Natural killer cell treated with Interleukin-12 subunit alpha and Interleukin-12 subunit beta and Interleukin-15 and Interleukin-18, amount 100 ng/mL, for 72 hours (primary cell): Measurements from ENCODE around the gene JARID2. TPM values are rescaled to one million over a fixed set of nuclear protein-coding genes. Genes with fewer than 3 reads are reported as not detected.
"Not testable (repeated sequence)": the region's sequence is repeated elsewhere in the genome, so short reads cannot be mapped to it uniquely, and the experiment has no call there.

Experiments used
- ATAC-seq, 2 donors: fragments of 150-1000 bp; cut with Tn5 transposase in 1 of 2; sonication (Bioruptor Pico), chemical (Tn5 transposase) in 1 of 2; 2 replicates each; pipeline ENCODE4 v1.10.0; 2021
- DNase-seq: peaks from one replicate; pipeline ENCODE4 v3.0.0; 2022; ENCODE audit warnings: low spot score
- H3K27ac Mint-ChIP-seq, 2 donors: 1 replicate in 1 of 2; 2 replicates in 1 of 2; pipeline ENCODE4 v1.8.0; 2022; ENCODE audit warnings: mixed read lengths in 2 of 2, mild to moderate bottlenecking in 1 of 2, moderate library complexity in 1 of 2
- H3K27me3 Mint-ChIP-seq, 2 donors: 1 replicate in 1 of 2; 2 replicates in 1 of 2; pipeline ENCODE4 v1.8.0; 2022; ENCODE audit warnings: mixed read lengths in 2 of 2
- H3K36me3 Mint-ChIP-seq: one replicate; pipeline ENCODE4 v1.8.0; 2022; ENCODE audit warnings: mixed read lengths
- H3K4me1 Mint-ChIP-seq, 2 donors: 1 replicate in 1 of 2; 2 replicates in 1 of 2; pipeline ENCODE4 v1.8.0; 2022; ENCODE audit warnings: low read depth in 2 of 2, mixed read lengths in 2 of 2, mild to moderate bottlenecking in 1 of 2
- H3K4me3 Mint-ChIP-seq: one replicate; pipeline ENCODE4 v1.8.0; 2022; ENCODE audit warnings: mixed read lengths
- H3K9me3 Mint-ChIP-seq: 2 replicates; pipeline ENCODE4 v1.8.0; 2022; ENCODE audit warnings: mixed read lengths
- total RNA-seq, 2 donors: library from RNA; stranded (reverse); gene quantifications; one replicate each; pipeline ENCODE4 v1.2.3, GENCODE V29; 2022

The JARID2 gene
- total RNA-seq, 2 donors from 2014 or later, result 28.6 to 34.9 TPM

DNA sequence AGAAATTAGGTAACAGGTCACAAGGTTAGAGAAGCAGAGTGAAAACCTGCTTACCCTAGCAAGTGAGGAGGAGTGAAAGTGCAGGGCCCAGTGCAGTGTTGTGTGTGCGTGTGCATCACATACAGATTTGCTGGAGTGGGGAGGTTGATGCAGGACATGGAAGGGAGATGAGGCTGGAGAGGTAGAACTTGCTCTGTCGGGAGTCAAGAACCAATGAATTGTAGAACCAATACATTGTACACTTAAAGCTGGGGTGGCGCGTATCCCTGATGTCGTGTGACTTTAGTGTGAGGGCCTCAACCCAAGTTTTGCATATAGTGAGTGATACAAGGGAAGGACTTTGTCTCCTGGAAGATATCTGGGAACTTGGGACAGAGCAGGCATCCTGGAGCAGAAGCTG is 48.6 kb downstream of the JARID2 start:
- no peaks in the 10 kb centered on the region for H3K36me3 Mint-ChIP-seq
- H3K27ac Mint-ChIP-seq, result peak overlapping the region; percentile 42 to 73
- no peaks in the 10 kb centered on the region for H3K27me3 Mint-ChIP-seq
- no peak for ATAC-seq
- no peak for DNase-seq
- peaks cover 65 to 73% of the 10 kb centered on the region in 2 donors for H3K4me1 Mint-ChIP-seq
- no peak overlapping the region for H3K4me3 Mint-ChIP-seq
- no peaks in the 10 kb centered on the region for H3K9me3 Mint-ChIP-seq

DNA sequence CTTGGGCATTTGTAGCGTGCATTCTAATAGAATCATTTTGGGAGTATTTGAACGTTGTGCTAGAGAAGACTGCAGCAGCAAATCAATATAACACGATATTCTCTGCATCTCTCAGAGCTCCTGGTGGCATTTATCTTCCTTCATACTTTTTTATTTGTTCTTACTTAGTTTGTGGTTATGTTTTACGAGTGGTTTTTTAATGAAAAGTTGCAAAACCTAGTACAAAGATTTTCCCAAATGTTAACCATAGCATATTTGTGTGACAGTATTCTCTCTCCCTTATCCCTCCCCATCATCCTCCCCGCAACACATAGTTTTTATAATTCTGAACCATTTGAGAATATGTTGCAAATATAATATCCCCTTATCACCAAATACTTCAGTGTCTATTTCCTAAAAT is 50.4 kb downstream of the JARID2 start:
- Mint-ChIP-seq H3K27me3 (no peaks in the 10 kb centered on the region), H3K27ac (peak overlapping the region; percentile 91 to 95), H3K4me3 (peak overlapping the region; percentile 80), H3K4me1 (peaks cover 72 to 78% of the 10 kb centered on the region in 2 donors), H3K36me3 (no peaks in the 10 kb centered on the region), H3K9me3 (no peaks in the 10 kb centered on the region)
- DNase-seq (no peak), ATAC-seq (no peak)

DNA sequence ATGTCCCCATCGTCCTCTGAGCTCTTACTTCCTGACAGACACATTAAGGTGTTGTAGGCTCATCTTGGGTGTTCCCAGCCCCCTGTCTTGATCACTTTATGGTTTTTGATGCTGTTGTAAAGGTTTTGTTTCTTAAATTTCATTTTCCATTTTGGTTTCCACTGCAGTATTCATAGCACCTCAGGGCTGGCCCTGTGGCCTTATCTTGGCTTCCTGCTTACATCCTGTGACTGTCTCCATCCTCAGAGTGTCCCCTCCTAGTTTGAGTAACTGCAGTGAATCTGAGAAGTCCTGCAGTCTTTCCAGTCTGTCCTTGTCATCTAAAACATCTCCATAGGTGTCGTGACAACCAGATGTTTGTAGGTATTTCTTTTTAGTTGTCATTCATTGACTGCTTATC is 50.9 kb downstream of the JARID2 start:
- Mint-ChIP-seq H3K27ac (peak overlapping the region; percentile 91 to 95), H3K4me1 (peaks cover 72 to 78% of the 10 kb centered on the region in 2 donors), H3K4me3 (peak overlapping the region; percentile 80), H3K36me3 (peaks cover 4% of the 10 kb centered on the region), H3K27me3 (no peaks in the 10 kb centered on the region), H3K9me3 (no peaks in the 10 kb centered on the region)
- DNase-seq (peak; percentile 75), ATAC-seq (peak; percentile 78 to 83)

DNA sequence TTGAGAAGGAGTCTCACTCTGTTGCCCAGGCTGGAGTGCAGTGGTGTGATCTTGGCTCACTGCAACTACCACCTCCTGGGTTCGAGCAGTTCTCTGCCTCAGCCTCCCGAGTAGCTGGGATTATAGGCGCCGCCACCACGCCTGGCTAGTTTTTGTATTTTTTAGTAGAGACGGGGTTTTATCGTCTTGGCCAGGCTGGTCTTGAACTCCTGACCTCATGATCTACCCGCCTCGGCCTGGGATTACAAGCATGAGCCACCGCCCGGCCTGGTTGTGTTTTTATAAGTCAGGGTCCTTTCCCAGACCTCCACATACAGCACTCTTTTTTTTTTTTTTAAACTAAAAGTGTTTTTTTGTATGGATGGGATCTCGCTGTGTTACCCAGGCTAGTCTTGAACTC is 51.3 kb downstream of the JARID2 start:
- H3K9me3 Mint-ChIP-seq, ATAC-seq, H3K27me3 Mint-ChIP-seq, H3K36me3 Mint-ChIP-seq, DNase-seq: not testable (repeated sequence)
- H3K4me1 Mint-ChIP-seq, result peaks cover 74 to 79% of the 10 kb centered on the region in 2 donors
- peak overlapping the region; percentile 80 for H3K4me3 Mint-ChIP-seq
- peak overlapping the region; percentile 91 to 95 for H3K27ac Mint-ChIP-seq

DNA sequence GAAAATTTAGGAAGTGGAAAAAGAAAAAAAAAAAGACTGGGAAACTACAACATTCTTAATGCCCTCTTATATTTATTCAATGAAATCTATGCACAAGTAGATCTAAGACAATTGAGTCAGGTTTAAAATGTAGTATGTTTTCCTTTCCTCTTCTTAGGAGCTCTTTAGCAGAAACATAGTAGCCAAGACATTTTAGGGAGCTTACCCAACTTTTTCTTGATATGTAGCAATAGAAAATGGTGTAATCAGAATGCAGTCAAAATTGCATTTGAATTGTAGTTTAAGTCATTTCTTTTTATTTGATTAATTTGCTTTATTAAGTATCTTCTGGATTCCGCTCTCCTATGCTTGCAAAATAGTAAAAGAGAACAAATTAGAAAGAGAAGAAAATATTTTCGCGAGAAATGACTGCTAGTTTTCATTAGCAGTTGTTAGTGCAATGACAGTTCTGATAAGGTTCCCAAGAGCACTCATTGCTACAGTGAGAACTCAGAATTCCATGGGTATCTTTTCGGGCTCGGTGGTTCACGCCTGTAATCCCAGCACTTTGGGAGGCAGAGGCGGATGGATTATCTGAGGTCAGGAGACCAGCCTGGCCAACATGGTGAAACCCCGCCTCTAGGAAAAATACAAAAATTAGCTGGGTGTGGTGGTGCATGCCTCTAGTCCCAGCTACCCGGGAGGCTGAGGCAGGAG is 52.2 kb downstream of the JARID2 start:
- no peak for ATAC-seq
- no peak for DNase-seq
- Mint-ChIP-seq H3K36me3 (peaks cover 6% of the 10 kb centered on the region), H3K27ac (peak overlapping the region; percentile 89 to 91), H3K9me3 (no peaks in the 10 kb centered on the region), H3K4me1 (peaks cover 69 to 73% of the 10 kb centered on the region in 2 donors), H3K27me3 (no peaks in the 10 kb centered on the region), H3K4me3 (peak overlapping the region; percentile 83)

DNA sequence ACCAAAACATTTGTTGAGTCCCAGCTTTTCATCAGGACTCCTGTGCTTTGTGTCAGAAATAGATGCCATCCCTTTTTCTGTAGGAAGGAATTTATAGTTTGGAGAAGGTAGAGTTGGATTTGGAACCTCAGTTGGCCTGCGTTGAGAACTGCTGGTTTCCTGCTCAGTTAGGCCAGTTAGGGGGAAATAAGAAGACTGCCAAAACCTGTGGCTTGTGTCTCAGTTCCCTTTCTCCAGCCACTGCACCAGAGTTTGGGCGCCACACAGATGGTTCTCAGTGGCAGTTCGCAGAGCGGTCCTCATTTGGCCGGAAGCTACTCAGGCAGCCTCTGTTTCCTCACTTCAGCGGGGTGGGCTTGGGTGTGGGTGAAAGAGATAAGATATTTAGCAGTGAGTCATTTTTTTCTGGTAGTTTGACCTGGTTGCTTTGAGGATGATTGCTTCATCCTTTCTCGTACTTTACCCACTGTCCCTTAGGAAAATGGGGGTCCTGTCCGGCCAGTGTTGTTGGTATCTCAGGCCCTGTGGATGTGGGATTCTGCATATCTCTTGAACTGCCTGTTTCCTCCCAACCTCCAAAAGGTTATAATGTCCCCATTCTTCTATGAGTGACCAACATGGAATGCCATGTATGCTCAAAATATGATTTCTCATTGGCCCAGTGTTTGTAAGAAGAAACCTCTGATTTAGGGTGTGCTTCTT is 53.7 kb downstream of the JARID2 start:
- Mint-ChIP-seq H3K4me3 (peak overlapping the region; percentile 83), H3K27me3 (no peaks in the 10 kb centered on the region), H3K36me3 (peaks cover 6% of the 10 kb centered on the region), H3K9me3 (no peaks in the 10 kb centered on the region), H3K27ac (peak overlapping the region; percentile 89 to 91), H3K4me1 (peaks cover 67 to 71% of the 10 kb centered on the region in 2 donors)
- ATAC-seq, result peak; percentile 79 to 86
- DNase-seq, result peak; percentile 86

DNA sequence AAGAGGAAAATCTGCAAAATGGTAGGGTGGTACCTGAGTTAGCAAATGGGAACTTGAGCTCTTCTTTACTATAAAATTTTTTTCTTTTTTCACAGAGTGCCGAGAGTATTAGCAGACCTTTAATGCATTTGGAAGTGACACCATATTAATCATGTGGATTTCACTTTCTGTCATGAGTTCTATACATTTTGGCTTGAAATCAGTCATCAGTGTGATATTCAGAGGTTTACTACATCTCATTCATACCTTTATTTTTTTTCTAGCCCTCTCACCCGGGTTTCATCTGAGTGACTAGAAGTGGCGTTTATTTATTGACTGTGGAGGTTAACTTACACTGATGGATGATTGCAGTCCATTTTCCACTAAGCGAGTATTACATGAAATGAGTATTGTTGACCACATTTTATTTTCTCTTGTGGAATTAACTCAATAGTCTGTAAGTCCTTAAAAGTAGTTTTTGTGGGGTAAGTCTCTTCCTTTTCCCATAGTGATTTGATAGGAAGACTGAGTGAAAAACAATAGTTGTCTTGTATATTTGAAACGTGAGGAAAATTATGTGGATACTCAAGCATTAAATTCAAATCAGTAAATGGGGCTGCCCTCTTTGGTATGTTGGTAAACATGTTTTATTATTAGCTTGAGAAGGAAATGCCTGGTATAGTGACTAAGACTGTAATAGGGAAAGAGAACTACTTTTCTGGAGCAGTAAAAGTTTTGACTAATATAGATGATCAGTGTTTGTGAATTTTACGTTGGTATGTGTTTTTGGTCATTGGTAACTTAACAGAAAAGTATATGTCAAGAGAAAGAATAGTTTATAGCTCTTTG is 55.5 kb downstream of the JARID2 start:
- H3K4me3 Mint-ChIP-seq, result peak overlapping the region; percentile 83
- ATAC-seq (peak; percentile 59 to 69), DNase-seq (no peak)
- H3K9me3 Mint-ChIP-seq, result no peaks in the 10 kb centered on the region
- H3K36me3 Mint-ChIP-seq, result peaks cover 6% of the 10 kb centered on the region
- peaks cover 73 to 79% of the 10 kb centered on the region in 2 donors for H3K4me1 Mint-ChIP-seq
- H3K27ac Mint-ChIP-seq, result peak overlapping the region; percentile 89 to 91
- no peaks in the 10 kb centered on the region for H3K27me3 Mint-ChIP-seq

DNA sequence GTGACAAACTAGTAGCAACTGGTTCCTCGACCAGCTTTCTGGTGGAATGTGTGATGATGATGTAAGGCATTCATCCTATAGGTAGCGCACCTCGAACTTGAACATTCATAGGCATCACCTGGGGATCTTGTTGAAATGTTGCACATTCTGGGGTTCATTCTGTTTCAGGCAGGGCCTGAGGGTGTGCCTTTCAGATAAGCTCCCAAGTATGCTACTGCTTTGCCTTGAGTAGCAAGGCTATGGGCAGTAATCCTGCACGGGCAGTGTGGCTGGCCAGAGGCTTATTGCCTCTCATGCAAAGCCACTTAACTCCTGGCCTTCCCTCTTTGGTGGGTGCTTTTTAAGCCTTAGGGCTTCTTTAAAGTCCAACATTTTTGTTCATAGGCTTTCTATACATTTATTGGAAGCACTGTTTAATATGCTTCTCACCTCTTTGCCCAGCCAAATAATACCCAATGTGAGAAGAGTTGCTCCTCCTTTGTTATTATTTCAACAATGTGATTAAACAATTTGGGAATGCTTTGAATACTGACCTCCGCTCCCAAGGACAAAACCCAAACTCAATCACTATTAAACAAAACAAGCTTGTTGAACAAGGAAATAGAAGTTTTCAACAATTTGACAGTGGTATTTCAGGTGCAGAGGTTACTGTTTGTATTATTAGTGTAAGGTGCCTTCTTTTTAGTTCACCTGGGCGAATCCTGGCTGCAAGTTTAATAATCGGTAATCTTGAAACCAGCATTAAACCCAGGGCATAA is 57.5 kb downstream of the JARID2 start:
- Mint-ChIP-seq H3K36me3 (peaks cover 6% of the 10 kb centered on the region), H3K27ac (peak overlapping the region; percentile 89 to 98), H3K9me3 (no peaks in the 10 kb centered on the region), H3K4me3 (peak overlapping the region; percentile 43), H3K27me3 (no peaks in the 10 kb centered on the region), H3K4me1 (peaks cover 71 to 77% of the 10 kb centered on the region in 2 donors)
- no peak for DNase-seq
- no peak for ATAC-seq

DNA sequence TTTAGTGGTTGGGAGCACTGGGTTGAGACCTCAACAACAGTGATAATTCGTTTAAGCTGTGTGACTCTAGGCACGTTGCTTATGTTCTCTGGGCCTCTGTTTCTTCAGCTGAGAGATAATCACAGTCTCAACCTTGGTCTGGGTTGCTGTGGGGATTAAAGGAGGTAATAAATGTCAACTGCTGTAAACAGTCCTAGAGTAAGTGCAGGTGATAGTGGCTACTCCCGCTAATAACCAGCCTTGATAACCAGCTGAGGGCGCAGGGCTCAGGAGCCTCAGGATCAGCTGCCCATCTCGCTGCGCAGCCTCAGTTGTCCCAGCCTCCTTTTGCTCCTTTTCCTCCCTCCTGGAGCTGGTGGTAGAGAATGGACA is 58.0 kb downstream of the JARID2 start:
- H3K27ac Mint-ChIP-seq, result peak overlapping the region; percentile 89 to 98
- H3K27me3 Mint-ChIP-seq, result no peaks in the 10 kb centered on the region
- peak overlapping the region; percentile 43 for H3K4me3 Mint-ChIP-seq
- DNase-seq (no peak), ATAC-seq (no peak)
- H3K9me3 Mint-ChIP-seq, result no peaks in the 10 kb centered on the region
- H3K36me3 Mint-ChIP-seq, result peaks cover 6% of the 10 kb centered on the region
- H3K4me1 Mint-ChIP-seq, result peaks cover 73 to 79% of the 10 kb centered on the region in 2 donors

DNA sequence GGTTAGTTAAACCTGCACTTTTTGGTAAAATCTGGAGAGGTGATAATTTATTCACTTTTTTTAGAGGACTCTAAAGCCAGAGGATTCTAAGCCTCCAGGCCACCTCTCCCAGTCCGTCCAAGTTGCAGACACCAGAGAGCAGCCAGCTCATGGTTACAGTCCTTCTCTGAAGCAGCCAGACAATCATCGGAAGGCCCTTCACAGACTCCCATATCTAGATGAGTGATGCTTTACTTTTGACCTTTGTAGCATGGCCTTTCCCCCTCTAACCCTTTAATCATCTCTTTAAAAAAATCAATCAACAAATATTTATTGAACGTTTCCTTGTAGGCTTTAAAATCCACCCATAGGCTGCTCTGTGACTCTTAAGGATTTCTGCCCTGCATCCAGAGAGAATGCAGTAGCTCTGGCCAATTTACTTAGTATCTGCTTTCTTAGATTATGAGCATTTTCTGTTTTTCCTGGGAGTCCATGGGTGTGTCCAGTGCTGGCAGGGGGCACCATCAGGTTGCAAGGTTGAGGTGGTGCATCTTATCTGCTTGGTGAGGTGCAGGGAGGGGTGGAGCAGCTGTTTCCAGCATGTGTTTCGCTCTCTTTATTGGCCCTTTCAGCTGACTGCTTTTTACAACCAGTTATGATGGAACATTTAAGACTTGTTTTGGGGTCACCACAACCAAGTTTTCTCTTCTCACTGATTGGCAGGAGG is 58.6 kb downstream of the JARID2 start:
- Mint-ChIP-seq H3K4me3 (peak overlapping the region; percentile 90), H3K36me3 (peaks cover 6% of the 10 kb centered on the region), H3K27ac (peak overlapping the region; percentile 89 to 98), H3K27me3 (no peaks in the 10 kb centered on the region), H3K9me3 (no peaks in the 10 kb centered on the region), H3K4me1 (peaks cover 73 to 79% of the 10 kb centered on the region in 2 donors)
- ATAC-seq (no peak), DNase-seq (no peak)

DNA sequence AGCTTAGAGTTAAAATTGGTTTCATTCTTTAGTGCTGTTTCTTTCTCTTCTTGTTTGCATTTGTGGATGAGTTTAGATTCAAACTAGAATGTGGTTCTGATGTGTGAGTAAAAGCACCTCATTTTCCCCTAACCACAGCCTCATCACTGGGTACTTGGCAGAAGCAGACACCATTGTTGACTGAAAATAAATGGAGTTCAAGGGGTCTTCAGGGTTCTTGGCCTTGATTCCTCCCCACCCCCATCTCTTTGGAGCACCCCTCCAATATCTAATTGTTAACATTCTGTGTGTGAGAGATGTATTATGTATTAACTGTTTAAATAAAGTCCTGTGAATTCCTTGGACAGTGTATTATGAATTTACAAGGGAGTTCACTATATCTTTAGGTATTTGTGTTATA is 59.6 kb downstream of the JARID2 start:
- Mint-ChIP-seq H3K27me3 (no peaks in the 10 kb centered on the region), H3K4me3 (peak overlapping the region; percentile 90), H3K27ac (peak overlapping the region; percentile 89 to 98), H3K36me3 (peaks cover 6% of the 10 kb centered on the region), H3K4me1 (peaks cover 66 to 74% of the 10 kb centered on the region in 2 donors), H3K9me3 (no peaks in the 10 kb centered on the region)
- peak; percentile 67 for DNase-seq
- ATAC-seq, result peak; percentile 80 to 84

DNA sequence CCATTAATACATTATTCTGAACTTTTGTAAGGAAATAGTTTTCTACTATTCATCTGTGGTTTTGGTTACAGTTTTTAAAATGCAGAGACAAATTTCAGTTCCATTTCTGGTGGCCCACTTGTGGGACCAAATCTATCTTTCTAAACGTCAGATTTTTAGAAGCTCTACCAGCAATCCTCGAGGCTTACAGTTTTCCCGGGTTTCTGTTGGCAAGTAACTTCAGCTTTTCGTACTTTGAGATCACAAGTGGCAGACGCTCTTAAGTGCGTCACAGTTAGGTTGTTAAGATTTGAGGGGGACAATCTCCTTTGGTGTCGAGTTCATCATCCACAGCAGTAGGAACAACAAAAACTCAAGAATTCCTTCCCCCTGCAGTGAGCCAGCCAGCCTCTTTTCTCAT is 60.0 kb downstream of the JARID2 start:
- no peaks in the 10 kb centered on the region for H3K9me3 Mint-ChIP-seq
- peak overlapping the region; percentile 89 to 98 for H3K27ac Mint-ChIP-seq
- no peak for DNase-seq
- no peak for ATAC-seq
- H3K4me1 Mint-ChIP-seq, result peaks cover 65 to 70% of the 10 kb centered on the region in 2 donors
- peak overlapping the region; percentile 90 for H3K4me3 Mint-ChIP-seq
- H3K36me3 Mint-ChIP-seq, result peaks cover 6% of the 10 kb centered on the region
- no peaks in the 10 kb centered on the region for H3K27me3 Mint-ChIP-seq
